ENCODE measurements around the gene PADI3.

Gene PADI3

DNA sequence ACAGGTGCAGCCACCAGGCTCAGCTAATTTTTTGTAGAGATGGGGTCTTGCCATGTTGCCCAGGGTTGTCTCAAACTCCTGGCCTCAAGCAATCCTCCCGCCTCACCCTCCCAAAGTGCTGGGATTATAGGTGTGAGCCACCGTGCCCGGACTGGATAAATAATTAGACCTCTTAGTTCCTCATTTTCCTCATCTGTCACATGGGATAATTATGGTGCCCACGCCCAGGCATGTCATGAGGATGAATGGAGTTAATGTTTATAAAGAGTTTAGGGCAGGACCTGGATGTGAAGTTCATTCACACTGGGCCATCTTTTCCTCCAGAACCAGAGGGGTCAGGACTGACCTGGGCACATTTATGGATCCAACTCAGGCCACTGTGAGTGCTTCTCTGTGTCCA is 23.7 kb downstream of the PADI3 start:
- no peak for DNase-seq (ENCODE audit: low spot score)

DNA sequence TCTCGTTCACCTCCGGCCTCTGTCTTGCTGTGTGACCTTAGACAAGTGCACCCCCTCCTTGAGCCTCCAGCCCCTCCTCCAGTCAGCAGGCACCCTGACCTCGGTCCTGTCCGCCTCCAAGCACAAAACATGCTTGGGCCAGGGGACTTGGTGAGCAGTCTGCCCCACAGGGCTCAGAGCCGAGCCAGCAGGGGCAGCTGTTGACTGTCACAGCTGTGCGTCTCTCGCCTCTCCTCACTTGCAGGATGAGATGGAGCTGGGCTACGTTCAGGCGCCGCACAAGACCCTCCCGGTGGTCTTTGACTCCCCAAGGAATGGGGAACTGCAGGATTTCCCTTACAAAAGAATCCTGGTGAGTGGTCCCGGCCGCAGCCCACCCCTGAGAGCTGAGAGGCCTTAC is 24.2 kb downstream of the PADI3 start:
- DNase-seq (ENCODE audit: low spot score), result no peak

DNA sequence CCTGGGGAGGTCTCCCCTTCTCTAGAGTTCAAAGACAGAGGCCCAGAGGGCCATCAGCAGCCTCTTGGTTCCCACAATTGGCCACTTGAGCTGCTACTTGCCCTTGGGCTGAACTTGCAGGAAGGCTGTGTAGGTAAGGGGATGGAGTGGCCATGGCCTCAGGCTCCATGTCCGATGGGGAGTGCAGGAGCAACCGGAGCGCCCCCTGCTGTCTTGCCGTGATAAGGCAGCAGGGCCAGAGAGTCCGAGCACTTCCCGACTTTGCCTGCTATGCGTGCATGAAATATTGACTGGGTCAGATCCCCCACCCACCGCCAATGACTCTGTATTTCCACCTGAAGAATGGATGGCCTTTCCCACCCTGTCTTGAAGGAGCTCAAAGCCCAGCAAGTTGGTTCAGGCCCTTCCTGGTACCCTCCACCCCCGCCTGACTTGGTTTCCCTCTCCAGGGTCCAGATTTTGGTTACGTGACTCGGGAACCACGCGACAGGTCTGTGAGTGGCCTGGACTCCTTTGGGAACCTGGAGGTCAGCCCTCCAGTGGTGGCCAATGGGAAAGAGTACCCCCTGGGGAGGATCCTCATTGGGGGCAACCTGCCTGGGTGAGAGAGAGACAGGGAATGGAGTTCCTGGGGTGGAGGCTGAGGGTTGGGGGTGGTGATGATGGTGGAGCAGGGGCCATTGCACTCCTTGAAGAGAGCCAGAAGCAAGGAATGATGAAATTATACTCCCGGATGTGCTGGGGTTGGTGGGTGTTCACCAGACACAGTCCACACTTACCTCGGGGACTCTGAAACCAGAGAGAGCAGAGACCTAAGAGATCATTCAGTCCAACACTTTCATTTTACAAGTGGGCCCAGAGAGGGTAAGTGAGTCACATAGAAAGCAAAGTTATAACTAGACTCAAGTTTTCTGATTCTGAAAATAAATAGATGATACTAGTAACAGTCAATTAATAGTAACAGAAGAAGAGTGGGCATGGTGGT is 25.6 kb downstream of the PADI3 start:
- DNase-seq (ENCODE audit: low spot score), result peak; percentile 72

DNA sequence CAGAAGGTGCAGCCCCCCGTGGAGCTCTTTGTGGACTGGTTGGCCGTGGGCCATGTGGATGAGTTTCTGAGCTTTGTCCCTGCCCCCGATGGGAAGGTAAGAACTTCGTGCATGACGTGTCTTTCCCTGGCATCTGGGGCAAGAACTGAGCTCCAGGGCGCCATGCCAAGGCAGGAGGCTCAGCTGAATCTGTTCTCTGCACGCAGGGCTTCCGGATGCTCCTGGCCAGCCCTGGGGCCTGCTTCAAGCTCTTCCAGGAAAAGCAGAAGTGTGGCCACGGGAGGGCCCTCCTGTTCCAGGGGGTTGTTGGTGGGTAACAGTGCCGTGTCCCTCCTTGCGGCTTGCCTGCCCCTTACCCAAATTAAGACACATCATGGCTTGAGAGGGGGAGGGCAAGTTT is 27.7 kb downstream of the PADI3 start:
- DNase-seq (ENCODE audit: low spot score), result no peak

DNA sequence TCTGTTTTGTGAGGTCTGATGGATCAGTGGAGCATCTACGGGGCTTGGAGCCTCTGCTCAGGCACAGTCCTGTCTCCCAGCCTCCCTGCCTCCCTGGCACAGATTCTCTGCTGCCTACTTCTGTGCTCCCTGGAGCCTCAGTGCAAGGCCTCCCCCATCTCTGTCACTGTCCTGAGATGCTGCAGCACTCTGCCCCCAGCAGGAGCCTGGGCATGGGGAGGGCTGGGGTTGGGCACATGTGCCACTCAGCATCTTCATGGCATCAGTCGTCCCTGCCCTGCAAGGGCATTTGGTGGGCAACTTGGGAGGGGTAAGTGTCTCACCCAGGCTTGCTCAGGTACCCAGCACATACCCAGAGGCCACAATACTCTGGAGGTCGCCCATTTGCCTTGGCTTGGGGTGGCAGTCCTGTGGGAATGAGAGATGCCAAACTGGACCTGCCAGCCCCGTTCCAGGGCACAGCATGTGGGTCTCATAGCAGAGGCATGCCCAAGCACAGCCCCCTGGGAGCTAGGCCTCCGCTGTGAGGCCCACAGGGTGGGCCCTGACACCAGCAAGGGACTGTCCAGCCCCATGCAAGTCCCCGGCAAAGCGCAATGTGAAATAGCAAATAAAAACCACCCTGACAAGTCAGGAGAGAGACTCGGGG is 28.7 kb downstream of the PADI3 start:
- DNase-seq (ENCODE audit: low spot score), result no peak

DNA sequence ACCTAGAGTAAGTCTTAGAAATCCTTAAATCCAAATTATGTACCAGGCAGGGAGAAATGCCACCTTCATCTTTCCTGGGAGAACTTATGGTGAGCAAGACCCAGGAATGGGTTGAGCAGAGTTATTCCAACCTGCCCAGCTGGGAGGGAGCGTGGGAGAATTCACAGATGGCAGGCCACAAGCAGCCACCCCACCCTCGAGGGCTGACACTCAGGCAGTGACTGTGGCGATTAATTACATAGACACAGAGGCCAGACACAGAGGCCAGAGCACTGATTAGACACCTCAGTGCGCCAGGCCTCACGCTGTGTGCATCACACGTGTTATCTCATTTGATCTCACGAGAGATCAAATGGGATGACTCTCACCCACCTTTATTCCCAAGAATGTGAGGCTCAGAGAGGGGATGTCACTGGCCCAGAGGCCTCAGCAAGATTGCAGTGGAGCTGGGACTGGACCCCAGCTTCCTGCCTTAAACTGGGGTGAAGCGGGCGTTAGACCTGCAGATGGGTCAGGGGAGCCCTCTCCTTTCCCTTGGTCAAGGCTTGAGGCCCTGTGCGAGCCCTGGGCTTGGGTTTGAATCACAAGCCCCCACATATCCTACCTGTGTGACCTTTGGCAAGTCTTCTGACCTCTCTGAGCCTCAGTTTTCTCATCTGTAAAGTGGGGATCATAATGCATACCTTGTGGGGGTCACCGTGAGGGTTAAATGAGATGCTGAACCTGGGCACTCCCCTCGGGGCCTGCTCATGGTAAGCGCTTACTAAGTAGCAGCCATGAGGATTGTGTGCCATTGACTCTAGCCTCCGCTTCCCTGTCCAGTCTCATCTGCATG is 30.3 kb downstream of the PADI3 start:
- DNase-seq (ENCODE audit: low spot score), result no peak

DNA sequence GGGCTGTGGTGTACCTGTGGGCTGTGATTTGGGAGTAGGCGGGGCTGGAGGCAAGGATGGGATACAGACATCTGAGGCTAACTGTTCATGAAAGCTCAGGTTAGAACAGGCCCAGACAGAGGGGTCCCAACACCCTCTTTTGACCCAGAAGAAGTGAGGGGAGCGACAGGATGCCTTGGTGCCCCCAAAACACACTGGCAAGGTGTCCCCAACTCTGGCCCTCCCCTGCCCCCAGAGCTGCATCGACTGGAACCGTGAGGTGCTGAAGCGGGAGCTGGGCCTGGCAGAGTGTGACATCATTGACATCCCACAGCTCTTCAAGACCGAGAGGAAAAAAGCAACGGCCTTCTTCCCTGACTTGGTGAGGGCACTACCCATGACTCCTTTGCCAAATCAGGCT is 31.5 kb downstream of the PADI3 start:
- no peak for DNase-seq (ENCODE audit: low spot score)

DNA sequence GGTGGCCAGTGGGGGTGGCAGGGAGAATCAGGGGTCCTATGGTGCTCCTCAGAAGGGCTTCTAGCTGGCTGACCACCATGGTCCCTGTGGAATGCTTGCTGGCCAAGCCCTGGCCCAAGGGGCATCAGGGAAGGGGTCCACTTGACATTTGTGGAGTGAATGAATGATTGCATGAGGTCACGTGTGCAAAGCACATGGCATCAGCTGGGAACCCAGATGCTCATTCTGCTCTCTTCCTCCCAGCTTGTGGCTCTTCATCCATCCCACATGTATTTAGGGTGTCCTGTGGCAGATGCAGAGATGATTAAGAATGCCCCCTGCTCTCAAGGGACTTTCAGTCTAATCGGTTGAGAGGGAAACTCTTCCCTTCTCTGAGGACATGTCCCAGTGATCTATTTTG is 32.0 kb downstream of the PADI3 start:
- no peak for DNase-seq (ENCODE audit: low spot score)

DNA sequence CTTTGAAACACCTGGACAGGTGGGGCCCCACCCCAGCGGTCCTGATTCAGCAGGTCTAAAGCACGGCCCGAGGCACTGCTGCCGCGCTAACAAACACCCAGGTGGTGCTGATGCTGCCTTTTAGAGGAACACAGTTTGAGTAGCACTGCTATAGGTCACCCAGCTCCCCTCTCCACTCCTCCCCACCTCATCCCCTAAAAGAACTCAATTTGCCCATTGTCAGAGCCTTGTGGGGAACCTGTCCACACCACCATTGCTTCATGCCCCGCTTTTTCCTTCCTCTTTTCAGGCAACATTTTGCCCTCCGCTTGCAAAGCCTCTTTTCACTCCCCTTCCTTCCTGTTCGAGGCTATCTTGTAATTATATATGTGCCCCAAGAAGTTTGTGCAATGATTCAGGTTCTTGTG is 32.9 kb downstream of the PADI3 start:
- DNase-seq (ENCODE audit: low spot score), result no peak

DNA sequence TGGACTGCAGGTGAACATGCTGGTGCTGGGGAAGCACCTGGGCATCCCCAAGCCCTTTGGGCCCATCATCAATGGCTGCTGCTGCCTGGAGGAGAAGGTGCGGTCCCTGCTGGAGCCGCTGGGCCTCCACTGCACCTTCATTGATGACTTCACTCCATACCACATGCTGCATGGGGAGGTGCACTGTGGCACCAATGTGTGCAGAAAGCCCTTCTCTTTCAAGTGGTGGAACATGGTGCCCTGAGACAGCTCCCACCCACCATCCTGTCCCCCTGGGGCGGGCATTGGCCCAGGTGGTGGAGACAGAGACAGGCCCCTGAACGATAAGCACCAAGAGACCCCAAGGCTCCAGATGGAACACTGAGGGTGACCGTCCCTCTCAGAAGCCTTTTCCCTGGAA is 33.9 kb downstream of the PADI3 start:
- DNase-seq (ENCODE audit: low spot score), result no peak

DNA sequence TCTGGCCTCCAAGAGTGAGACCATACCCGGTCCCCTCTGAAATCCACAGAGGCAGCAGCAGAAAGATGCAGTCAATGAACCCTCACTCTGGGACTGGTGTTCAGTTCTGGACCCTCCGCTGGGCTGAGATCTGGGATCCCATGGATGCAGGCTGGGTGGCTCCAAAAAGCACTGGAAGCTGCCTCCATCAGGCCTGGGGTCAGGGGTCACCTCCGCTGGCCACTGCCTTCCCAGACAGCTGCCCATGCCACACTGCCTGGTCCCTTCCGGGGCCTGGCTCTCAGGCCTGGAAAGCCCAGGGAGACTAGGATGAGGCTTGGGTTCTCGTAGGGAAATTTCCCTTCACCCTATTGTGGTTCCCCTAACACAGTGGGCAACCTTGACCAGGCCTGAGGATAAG is 37.7 kb downstream of the PADI3 start:
- DNase-seq (ENCODE audit: low spot score), result no peak

DNA sequence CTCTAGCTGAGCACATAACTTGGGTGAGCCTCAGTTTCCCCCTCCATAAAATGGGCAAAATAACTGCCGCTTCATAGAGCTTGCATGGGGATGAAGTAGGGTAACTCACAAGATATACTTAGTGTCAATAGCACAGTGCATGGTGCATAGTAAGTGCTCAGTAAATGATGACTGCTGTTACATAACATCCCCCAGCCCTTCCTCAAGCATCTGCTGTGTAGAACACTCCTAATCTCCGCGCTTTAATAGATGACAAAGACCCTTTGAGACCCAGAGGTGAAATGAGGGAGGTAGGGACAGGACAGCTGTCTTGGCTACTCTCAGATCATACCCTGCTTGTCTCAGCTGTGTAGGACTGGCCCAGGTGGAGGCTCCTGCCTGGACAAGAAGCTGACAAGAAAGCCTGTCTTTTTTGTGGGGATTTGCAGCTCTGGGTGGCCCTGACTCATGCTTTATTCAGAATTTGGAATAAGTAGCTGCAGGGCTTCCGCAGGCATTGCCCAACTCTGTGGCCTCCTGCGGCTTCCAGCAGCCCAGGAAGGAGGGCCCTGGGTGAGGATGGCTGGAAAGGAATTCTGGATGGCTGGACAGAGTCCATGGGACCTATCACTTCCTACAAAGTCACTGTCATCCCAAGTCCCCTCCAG is 38.4 kb downstream of the PADI3 start:
- no peak for DNase-seq (ENCODE audit: low spot score)

DNA sequence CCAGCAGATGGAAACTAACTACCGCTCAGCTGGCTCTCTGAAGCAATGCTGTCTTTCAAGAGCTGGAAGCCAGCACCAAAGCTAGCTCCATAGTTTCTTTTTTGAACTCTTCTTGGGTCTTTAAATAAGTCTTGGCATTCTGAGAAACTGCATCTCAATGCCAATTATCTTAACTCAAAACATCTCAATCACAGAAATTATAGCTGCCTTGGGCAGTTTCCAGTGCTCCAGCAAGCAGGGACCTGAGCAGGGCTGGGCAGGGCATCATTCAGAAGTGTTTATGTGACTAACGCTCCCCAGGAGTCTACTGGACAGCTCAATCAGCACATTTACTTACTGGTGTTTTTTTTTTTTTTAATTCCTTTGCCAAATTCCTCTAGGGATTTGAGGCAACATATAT is 40.8 kb downstream of the PADI3 start:
- no peak for DNase-seq (ENCODE audit: low spot score)

DNA sequence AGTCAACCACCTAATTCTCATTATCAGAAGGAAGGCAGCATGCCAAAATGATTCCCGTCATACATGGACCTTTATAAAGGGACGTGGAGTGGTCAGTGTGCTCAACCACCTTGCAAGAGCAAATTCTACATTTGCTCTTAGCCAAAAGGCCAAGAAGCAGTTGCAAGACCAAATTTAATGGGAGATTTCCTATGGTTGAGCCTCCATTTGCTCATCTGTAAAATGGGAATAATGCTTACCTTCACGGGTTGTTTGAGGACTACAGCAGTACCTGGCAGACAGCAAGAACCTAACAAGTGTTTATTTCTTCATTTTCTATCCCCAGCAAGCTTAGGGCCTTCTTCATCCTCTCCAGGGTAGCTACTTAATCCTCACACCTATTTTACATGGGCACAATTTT is 41.7 kb downstream of the PADI3 start:
- DNase-seq (ENCODE audit: low spot score), result no peak

DNA sequence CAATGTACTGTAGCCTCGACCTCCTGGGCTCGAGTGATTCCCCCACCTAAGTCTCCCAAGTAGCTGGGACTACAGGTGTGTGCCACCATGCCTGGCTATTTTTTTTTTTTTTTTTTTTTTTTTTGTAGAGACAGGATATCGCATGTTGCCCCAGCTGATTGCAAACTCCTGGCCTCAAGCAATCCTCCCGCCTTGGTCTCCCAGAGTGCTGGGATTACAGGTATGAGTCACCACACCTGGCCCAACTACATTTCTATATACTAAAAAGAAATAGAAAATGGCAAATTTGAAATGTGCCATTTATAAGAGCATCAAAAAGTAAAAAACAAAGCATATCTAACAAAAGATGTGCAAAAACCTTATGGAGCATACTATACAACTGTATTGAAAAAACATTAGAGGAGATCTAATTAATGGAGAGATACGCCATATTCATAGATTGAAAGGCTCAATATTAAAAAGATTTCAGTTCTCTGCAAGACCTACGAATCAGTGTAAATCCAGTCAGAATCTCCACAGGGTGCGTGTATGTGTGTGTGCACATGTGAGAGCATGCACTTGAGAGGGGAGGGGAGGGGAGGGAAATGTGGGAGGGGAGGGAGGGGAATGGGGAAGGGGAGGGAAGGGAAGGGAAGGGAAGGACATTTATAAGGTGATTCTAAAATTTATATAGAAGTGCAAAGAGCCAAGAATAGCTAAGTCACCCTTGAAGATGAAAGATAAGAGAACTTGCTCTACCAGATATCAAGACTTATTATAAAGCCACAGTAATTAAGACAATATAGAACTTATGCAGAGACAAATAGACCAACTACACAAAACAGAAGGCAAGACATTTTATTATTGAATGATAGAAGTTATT is 43.6 kb downstream of the PADI3 start:
- no peak for DNase-seq (ENCODE audit: low spot score)

DNA sequence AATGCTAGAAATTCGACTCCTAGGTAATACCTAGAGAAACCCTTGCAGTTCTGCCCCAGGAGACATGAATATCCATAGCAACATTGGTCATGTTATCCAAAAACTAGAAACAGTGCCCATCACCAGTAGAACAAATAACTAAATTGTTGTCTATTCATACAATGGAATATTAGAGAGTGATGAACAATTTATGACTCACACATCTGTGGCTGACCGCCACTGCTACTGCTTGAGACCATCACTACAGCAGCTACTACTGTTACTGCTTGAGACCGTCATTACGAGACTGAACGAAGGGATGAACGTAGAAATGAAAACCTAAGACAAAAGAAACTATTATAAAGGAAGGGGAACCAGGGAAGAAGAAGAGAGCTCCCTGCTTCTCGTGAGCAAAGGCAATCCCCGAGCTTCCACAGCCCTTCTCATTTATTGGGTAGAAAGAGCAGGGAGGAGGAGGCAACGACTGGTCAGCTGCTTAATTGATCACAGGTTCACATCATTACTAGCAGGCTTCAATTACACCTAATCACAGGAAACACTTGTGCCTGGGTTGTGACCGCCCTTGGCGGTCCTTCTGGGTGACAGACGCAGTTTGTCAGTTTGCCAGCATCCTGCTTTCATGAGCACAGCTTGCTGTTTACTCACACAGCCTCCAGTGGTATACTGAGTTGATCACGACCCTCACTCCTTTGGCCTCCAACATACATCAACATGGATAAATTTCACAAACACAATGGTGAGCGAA is 45.0 kb downstream of the PADI3 start:
- no peak for DNase-seq (ENCODE audit: low spot score)

DNA sequence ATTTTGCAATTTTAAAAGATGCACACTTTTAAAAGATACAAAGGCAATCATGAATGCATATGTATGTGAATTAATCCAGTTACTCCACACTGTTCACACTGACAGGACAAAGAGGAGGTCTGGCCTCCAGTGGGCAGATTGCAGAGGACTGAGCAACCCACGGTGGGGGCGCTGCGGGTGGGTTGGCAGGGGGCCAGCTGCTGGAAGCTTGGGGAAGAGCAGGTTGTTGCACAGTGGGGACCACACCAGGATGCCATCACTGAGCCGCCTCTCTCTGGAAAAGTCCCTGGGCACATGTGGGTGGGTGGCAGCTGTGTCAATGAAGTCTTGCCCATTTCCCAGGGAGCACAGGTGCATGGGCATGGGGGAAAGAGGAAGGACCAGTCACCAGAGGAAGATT is 46.4 kb downstream of the PADI3 start:
- DNase-seq (ENCODE audit: low spot score), result no peak

DNA sequence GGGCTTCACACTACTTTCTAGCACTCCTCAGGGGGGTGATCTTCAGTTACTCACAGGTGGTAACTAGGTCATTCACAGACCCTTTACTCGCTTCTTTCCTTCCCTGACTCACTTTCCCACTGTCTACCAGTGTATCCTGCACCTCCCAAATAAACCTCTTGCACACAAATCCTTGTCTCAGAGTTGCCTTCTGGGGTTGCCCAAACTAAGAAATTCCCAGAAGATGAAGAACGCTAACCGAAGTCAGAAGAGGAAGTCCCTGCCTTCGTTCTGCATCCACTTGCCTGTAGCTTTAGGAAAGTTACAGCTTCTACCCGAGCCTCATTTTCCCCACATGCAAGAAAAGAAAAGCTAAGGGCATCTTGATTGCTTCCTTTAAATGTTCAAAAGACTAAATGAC is 47.2 kb downstream of the PADI3 start:
- DNase-seq (ENCODE audit: low spot score), result no peak

DNA sequence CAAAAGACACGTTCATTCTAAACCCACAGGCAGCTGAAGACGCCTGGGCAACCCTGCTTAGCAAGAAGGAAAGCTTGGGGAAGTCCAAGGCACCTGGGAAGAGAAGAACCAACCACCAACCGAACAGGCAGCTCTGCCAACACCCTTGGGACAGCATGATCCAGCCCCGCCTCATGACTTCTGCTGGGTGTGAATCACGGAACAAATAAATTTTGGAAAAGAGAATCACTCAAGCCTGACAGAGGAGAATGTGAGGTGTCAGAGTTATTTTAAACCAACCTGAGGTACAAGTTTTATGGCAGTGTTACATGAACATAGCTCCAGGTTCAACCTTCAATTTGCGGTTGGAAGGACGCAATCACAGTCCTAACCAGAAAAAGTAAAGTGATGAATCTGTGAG is 49.1 kb downstream of the PADI3 start:
- no peak for DNase-seq (ENCODE audit: low spot score)

DNA sequence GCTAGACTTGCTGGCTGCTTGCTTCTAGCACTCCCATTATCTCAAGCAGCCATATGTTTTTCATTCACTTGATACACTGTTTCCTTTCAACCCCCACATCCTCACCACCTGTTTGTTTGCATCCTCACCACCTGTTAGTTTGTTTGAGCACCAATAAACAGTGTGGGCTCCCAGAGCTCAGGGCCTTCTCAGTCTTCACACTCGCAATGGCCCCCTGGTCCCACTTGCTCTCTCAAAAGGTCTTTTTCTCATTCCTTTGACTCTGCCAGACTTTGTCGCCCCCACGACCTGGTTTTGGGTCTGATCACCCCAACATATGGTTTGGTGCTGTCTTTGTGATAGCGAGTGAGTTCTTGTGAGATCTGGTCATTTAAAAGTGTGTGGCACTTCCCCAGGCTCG is 52.9 kb downstream of the PADI3 start:
- no peak for DNase-seq (ENCODE audit: low spot score)

Measured in D341Med (cell line).